Upper lobe of left lung (tissue), 6 donors: Measurements from ENCODE around the gene TYROBP. TPM values are rescaled to one million over a fixed set of nuclear protein-coding genes. Genes with fewer than 3 reads are reported as not detected.

Experiments used
- ATAC-seq, 2 donors: fragments of 200-7000 bp; cut with Tn5 transposase; one replicate each; pipeline ENCODE4 v1.9.1; 2022; ENCODE audit warnings: mild to moderate bottlenecking in 2 of 2, moderate library complexity in 2 of 2; ENCODE audit not compliant: low FRiP score in 2 of 2
- DNase-seq, 2 donors: peaks; one replicate each; pipeline ENCODE4 v3.0.0-alpha.2; 2019 to 2020
- H3K27ac ChIP-seq, 4 donors: fragments of 200-600 bp; sonication (generic); one replicate each; pipeline ENCODE4 v1.5.1; 2016 to 2019
- H3K27me3 ChIP-seq, 4 donors: fragments of 200-600 bp; sonication (generic); one replicate each; pipeline ENCODE4 v1.5.1; 2017 to 2019
- H3K36me3 ChIP-seq, 4 donors: fragments of 200-600 bp; sonication (generic); one replicate each; pipeline ENCODE4 v1.5.1; 2016 to 2019
- H3K4me1 ChIP-seq, 4 donors: fragments of 200-600 bp; sonication (generic); one replicate each; pipeline ENCODE4 v1.5.1; 2018 to 2019
- H3K4me3 ChIP-seq, 4 donors: fragments of 200-600 bp; sonication (generic); one replicate each; pipeline ENCODE4 v1.5.1; 2017 to 2019; ENCODE audit warnings: mild to moderate bottlenecking in 2 of 4, moderate library complexity in 1 of 4
- H3K9me3 ChIP-seq, 4 donors: fragments of 200-600 bp; sonication (generic); one replicate each; pipeline ENCODE4 v1.5.1; 2018 to 2019
- EP300 ChIP-seq, 4 donors: sonication (generic); formaldehyde crosslinking; IDR thresholded peaks; one replicate each; pipeline ENCODE4 v1.5.1; 2017; ENCODE audit warnings: antibody characterized with exemption in 4 of 4, control low read depth in 2 of 4
- POLR2A ChIP-seq, 4 donors: fragments of 450-650 bp; IDR thresholded peaks; one replicate each; pipeline ENCODE4 v1.5.1; 2016 to 2017; ENCODE audit warnings: antibody characterized with exemption in 4 of 4, mild to moderate bottlenecking in 2 of 4
- POLR2AphosphoS5 ChIP-seq, 2 donors: sonication (generic); formaldehyde crosslinking; IDR thresholded peaks; one replicate each; pipeline ENCODE4 v1.5.1; 2017; ENCODE audit warnings: antibody characterized with exemption in 2 of 2
- WGBS, 2 donors: methylation state at CpG; one replicate each; pipeline ENCODE4 v1.1.5; 2017 to 2018; 5-methylcytosine and 5-hydroxymethylcytosine counted together
- total RNA-seq, 6 donors: library from RNA; depleted of rRNA in 4 of 6; stranded (reverse); fragments of >200 nt in 4 of 6; gene quantifications; one replicate each; pipeline versions ENCODE4 v1.1.0 to v1.2.1, GENCODE V29; 2016 to 2021
- TF ChIP-seq, protein P1 (sequence below), 6 experiments: fragments of 450-650 bp in 4 of 6; fragments of 200-600 bp in 2 of 6; sonication (generic) in 2 of 6; IDR thresholded peaks; one replicate each; pipeline ENCODE4 v1.5.1; 2016 to 2019; ENCODE audit warnings: antibody characterized with exemption in 6 of 6
- donor health status: DM: no; HTN: no; CAD: no; lungs with moderate emphysema.
- donor health status: DM: no; HTN: yes; CAD: no; lungs with severe emphysema.

Gene TYROBP
- total RNA-seq, 6 donors from 2014 or later = 131 to 532 (median 345) TPM

DNA sequence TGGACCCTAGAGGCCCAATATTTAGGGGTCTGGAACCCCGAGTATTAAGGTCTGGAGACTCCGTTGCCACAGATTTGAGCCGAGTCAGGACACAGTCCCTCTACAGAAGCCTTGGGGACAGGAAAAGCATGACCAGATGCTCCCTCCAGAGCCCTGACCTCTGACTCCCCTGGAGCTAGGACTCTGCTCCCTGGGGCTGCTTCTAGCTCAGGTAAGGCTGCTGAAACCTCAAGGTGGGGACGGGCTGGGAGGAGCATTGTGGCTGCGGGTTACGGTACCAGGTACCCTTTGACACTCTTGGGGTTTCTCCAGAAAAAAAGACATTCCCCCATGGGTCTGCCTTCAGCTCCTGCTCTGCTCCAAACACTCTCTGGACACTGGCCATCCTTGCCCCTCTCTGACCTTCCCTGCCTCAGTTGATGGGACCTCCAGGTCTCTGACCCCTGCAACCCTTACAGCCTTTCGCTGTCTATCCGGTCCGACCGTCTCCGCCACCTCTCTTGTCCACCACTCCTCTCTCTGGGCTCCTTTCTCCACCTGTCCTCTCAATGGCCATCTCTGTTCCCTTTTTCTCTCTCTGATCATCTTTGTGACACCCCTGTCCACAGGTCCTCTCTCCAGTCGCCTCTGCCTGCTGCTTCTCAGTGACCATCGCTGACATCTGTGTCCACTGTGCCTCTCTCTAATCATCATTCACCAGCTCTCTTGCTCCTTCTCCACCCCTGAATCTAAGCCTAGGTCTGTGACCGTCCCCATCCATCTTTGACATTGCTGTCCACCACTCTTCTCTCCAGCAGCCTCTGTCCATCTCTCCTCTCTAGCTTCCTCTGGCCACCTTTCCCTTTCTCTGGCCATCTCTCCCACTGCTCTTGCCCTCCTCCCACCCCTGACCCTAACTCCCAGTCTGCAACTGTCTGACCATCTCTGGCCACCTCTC lies 29.5 kb upstream of the TYROBP start:
- H3K27ac ChIP-seq = peak overlapping the region in 3 of 4 donors; percentile 84 to 88 (median 87)
- no peaks in the 10 kb centered on the region for H3K27me3 ChIP-seq
- H3K9me3 ChIP-seq = no peaks in the 10 kb centered on the region
- H3K4me3 ChIP-seq = peak overlapping the region; percentile 48 to 85 (median 81)
- DNase-seq (no peak), ATAC-seq (no peak)
- TF ChIP-seq, protein P1, sequence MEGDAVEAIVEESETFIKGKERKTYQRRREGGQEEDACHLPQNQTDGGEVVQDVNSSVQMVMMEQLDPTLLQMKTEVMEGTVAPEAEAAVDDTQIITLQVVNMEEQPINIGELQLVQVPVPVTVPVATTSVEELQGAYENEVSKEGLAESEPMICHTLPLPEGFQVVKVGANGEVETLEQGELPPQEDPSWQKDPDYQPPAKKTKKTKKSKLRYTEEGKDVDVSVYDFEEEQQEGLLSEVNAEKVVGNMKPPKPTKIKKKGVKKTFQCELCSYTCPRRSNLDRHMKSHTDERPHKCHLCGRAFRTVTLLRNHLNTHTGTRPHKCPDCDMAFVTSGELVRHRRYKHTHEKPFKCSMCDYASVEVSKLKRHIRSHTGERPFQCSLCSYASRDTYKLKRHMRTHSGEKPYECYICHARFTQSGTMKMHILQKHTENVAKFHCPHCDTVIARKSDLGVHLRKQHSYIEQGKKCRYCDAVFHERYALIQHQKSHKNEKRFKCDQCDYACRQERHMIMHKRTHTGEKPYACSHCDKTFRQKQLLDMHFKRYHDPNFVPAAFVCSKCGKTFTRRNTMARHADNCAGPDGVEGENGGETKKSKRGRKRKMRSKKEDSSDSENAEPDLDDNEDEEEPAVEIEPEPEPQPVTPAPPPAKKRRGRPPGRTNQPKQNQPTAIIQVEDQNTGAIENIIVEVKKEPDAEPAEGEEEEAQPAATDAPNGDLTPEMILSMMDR (IDR thresholded peaks at IDR 0.05) = no peak
- TF ChIP-seq EP300 (IDR thresholded peaks at IDR 0.05) = no peak
- no peak for TF ChIP-seq POLR2A (IDR thresholded peaks at IDR 0.05)
- TF ChIP-seq POLR2AphosphoS5 (IDR thresholded peaks at IDR 0.05) = no peak
- peaks cover 6 to 37% (median 28%) of the 10 kb centered on the region in 4 donors for H3K4me1 ChIP-seq
- 36 to 53% methylated on average over 14 of the region's 14 CpGs for WGBS, 2 donors
- peaks cover 2 to 21% (median 13%) of the 10 kb centered on the region in 4 donors for H3K36me3 ChIP-seq

DNA sequence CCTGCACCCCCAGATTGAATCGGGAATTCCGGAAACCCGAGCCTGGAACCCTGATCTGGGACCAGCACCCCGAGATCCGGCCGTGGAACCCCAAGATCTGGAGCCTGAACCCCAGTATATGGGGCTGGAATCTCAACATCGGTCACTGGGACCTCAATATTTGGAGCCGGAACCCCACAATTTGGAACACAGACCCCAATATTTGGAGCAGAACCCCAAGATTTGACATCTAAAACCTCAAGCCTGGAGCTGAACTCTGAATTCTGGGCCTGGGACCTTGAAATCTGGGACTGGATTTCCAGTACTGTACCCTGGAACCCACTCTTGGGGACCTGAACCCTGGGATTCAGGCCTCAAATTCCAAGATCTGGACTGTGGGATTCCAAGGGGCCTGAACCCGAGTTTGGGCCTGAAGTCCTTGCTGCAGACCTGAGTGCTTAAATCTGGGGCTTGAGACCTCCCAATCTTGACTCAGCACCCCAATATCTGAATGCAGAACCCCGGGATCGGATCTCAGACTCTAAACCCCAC lies 28.7 kb upstream of the TYROBP start:
- 24 to 44% methylated on average over 6 to 7 of the region's 11 CpGs for WGBS, 2 donors
- TF ChIP-seq, protein P1 (IDR thresholded peaks at IDR 0.05) = no peak
- TF ChIP-seq POLR2A (IDR thresholded peaks at IDR 0.05) (no peak), POLR2AphosphoS5 (IDR thresholded peaks at IDR 0.05) (no peak), EP300 (IDR thresholded peaks at IDR 0.05) (no peak)
- peaks cover 6 to 40% (median 28%) of the 10 kb centered on the region in 4 donors for H3K4me1 ChIP-seq
- H3K9me3 ChIP-seq = no peaks in the 10 kb centered on the region
- ATAC-seq (no peak), DNase-seq (no peak)
- H3K36me3 ChIP-seq = peaks cover 2 to 15% (median 10%) of the 10 kb centered on the region in 4 donors
- no peaks in the 10 kb centered on the region for H3K27me3 ChIP-seq
- peak overlapping the region; percentile 60 to 88 (median 86) for H3K27ac ChIP-seq
- H3K4me3 ChIP-seq = peak overlapping the region; percentile 48 to 85 (median 81)

DNA sequence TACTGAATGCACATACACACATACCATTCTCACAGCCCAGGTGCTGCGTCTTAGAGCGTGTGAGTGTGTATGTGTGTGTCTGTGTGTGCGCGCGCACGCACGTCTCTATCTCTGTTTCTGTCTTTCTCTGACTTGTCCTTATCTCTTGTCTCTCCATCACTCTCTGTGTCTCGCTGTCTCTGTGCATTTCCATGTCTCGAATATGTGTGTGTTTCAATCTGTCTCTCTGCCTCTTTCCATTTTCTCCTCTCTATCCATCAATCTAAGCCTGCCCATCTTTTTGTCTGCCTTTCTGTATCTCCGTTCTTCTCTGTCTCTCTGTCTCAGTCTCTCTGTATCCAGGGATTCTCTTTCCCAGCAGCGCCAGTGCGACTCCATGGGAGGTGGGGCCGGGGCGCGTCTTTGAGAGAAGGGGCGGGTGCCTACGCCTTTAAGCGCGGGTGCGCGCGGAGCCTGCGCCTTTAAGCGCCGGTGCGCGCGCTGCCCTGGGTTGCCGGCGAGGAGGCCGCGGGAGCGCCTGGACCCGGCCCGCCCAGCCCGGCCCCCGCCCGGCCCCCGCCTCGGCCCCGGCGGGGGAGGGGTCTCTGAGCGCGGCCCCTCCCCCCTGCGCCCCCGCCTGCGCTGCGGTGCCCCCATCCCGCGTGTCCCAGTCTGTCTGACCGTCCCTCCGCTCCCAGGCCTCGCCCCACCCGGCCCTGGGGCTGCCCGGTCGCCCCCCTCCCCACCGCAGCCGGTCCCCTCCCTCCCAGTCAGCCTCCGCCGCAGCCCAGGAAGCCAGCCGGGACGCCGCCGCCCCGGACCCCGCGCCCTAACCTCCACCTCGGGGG lies 28.0 kb upstream of the TYROBP start, which contains the start of gene LRFN3:
TSS of gene LRFN3 (plus strand) at position 464 of the 827 bp plus-strand sequence. CDS start 3,052 bp downstream, outside the sequence.
- Histone ChIP-seq H3K27me3 (no peaks in the 10 kb centered on the region), H3K4me1 (peaks cover 6 to 44% (median 30%) of the 10 kb centered on the region in 4 donors), H3K36me3 (peaks cover 2 to 15% (median 10%) of the 10 kb centered on the region in 4 donors), H3K27ac (peak within 1 kb of the TSS; percentile 60 to 88 (median 86)), H3K9me3 (no peaks in the 10 kb centered on the region), H3K4me3 (peak within 1 kb of the TSS; percentile 48 to 85 (median 81))
- peak; percentile 76 to 93 for DNase-seq
- TF ChIP-seq EP300 (IDR thresholded peaks at IDR 0.05) (no peak), POLR2A (IDR thresholded peaks at IDR 0.05) (no peak), POLR2AphosphoS5 (IDR thresholded peaks at IDR 0.05) (no peak)
- TF ChIP-seq, protein P1 (IDR thresholded peaks at IDR 0.05) = no peak
- peak in 1 of 2 donors; percentile 71 for ATAC-seq
- 3 to 5% methylated on average over 26 to 28 of the region's 68 CpGs for WGBS, 2 donors

DNA sequence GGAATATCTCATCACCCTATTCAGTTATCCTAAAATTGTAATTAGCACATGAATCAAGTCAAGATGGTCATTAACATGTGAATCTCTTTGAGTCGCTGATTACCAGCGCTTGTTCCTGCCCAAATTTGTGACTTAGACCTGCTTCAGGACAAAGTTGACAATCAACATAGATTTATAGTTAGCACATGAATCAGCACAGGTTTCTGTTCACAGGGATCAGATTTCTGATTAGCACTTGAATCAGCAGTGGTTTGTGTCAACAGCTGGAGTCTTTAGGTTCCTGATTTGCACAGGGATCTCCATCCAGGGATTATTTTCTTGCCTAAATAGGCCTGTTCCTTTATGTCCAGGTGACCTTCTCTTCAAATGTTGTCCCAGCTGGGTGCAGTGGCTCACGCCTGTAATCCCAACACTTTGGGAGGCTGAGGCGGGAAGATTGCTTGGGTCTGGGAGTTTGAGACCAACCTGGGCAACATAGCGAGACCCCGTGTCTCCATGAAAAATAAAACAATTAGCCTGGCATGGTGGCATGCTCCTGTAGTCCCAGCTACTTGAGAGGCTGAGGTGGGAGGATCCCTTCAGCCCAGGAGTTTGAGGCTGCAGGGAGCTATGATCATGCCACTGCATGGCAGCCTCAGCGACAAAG lies 24.3 kb upstream of the TYROBP start:
- 54 to 56% methylated on average over 7 of the region's 7 CpGs for WGBS, 2 donors
- DNase-seq = no peak
- H3K9me3 ChIP-seq = no peaks in the 10 kb centered on the region
- no peaks in the 10 kb centered on the region for H3K27me3 ChIP-seq
- no peak for ATAC-seq
- no peak overlapping the region for H3K4me3 ChIP-seq
- TF ChIP-seq POLR2AphosphoS5 (IDR thresholded peaks at IDR 0.05) (no peak), POLR2A (IDR thresholded peaks at IDR 0.05) (no peak), EP300 (IDR thresholded peaks at IDR 0.05) (no peak)
- TF ChIP-seq, protein P1 (IDR thresholded peaks at IDR 0.05) = no peak
- peaks cover 13 to 46% (median 30%) of the 10 kb centered on the region in 4 donors for H3K4me1 ChIP-seq
- no peaks in the 10 kb centered on the region for H3K36me3 ChIP-seq
- H3K27ac ChIP-seq = no peak overlapping the region
